Occipital lobe (tissue), 2 donors: ENCODE data around the gene CAPN7. TPM values are rescaled to one million over a fixed set of nuclear protein-coding genes. Genes with fewer than 3 reads are reported as not detected.
"Not testable (repeated sequence)": the region's sequence is repeated elsewhere in the genome, so short reads cannot be mapped to it uniquely, and the experiment has no call there.

Experiments used
- DNase-seq: peaks from one replicate; lab custom pipeline; 2025; lab: John Stamatoyannopoulos, UW
- total RNA-seq: library from RNA; depleted of rRNA; stranded (reverse); fragments of >200 nt; gene quantifications from one replicate; pipeline ENCODE4 v1.2.3, GENCODE V29; 2014

Gene CAPN7
- total RNA-seq, result 49.0 TPM

DNA sequence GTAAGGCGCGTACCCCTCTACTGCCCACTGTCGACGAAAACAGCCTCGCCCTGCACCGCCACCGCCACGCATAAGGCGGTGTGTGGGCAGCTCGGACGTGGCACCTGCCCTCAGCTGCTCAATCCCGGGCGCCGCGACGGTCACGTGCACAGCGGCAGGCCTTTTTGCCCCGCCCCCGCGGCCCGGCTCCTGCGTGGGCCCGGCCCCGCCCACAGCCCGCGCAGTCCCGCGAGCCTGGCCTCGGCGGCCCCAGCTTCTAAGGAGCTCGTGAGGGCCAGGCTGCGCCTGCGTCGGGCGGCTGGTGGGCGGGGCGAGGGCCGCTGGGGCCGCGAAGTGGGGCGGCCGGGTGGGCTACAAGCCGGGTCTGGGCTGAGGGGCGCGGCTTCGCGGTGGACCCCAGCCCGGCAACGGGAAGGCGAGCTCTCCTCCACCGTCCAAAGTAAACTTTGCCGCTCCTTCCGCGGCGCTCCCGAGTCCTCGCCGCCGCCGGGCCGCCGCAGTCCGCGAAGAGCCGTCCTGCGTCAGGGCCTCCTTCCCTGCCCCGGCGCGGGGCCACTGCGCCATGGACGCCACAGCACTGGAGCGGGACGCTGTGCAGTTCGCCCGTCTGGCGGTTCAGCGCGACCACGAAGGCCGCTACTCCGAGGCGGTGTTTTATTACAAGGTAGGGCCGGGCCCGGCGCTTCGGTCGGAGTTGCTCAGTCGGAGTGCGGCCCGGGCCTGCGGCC, at the start of gene CAPN7:
TSS of gene CAPN7 (plus strand) at position 313 of the 728 bp plus-strand sequence. CDS start at position 563, 250 bp downstream.
- DNase-seq, result no peak

DNA sequence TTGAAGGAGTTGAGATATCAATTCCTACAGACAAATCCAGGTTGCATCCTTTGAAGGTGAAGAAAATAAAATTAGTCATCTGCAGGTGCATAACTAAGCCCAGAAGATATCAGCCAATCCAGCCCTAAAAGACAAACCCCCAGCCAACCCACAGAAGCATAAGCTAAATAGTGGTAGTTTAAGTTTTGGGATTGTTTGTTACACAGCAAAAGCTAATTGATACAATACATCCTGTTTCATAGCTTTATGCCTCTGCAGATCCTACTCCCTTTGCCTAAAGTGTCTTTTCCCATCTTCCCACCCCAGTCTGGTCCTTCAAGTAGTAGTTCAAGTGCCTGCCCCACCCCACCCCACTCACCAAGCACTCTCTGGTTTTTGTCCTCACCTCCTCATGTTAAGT, 48.6 kb upstream of the CAPN7 start:
- no peak for DNase-seq

DNA sequence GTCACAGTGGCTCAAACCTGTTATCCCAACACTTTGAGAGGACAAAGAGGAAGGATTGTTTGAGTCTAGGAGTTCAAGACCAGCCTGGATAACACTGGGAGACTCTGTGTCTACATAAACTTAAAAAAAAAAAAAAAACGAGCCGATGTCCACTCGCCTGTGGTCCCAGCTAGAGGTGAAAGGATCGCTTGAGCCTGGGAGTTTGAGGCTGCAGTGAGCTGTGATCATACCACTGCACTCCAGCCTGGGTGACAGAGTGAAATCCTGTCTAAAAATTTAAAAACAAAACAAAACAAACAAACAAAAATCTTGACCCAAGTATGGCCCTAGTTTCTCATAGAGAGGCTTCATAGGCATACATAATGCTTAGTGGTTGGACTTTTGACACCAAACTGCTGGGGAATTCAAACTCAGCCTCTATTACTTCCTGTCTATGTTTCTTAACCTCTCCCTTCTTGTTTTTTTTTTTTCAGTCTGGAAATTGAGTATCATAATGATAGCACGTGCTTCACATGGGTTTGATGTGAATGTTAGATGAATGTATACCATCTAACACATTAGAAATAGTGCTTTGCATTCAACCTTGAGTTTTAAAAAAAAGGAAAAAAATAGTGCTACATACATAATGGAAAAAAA, 46.4 kb upstream of the CAPN7 start:
- DNase-seq, result no peak

DNA sequence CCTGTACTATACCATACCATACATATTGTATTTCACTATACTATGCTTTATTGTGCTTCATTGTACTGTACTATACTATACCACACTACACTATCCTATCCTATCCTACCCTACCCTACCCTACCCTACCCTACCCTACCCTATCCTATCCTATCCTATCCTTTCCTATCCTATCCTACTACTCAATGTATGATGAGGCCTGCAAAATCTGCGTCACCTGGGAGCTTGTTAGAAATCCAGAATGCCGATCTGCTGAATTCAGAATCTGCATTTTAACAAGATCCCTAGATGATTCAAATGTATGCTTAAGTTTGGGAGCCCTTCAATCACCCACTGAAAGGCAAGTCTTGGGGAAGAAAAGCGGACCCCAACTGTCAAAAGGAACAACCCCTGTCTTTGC, 45.4 kb upstream of the CAPN7 start:
- DNase-seq, result no peak

DNA sequence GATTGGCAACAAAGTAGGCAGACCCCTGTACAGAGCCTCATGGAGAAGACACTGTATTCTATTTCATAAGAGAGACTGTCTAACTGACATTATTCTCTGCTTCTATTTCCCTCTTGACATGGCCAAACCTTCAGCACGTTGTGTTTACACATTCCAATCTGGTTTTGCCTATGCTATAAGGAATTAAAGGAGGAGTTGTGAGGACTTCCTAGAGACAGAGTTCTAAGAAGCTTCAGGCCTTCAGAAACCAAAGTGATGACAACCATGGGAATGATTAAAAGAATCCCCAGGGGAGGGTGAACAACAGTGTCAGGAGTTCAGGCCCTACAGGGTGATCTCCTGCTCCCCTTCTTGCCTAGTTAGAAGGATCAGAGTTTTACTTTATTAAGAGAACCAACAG, 44.9 kb upstream of the CAPN7 start:
- DNase-seq, result no peak

DNA sequence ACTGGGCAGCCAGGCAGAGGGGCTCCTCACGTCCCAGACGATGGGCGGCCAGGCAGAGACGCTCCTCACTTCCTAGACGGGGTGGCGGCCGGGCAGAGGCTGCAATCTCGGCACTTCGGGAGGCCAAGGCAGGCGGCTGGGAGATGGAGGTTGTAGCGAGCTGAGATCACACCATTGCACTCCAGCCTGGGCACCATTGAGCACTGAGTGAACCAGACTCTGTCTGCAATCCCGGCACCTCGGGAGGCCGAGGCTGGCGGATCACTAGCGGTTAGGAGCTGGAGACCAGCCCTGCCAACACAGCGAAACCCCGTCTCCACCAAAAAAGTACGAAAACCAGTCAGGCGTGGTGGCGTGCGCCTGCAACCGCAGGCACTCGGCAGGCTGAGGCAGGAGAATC, 42.4 kb upstream of the CAPN7 start:
- not testable (repeated sequence) for DNase-seq

DNA sequence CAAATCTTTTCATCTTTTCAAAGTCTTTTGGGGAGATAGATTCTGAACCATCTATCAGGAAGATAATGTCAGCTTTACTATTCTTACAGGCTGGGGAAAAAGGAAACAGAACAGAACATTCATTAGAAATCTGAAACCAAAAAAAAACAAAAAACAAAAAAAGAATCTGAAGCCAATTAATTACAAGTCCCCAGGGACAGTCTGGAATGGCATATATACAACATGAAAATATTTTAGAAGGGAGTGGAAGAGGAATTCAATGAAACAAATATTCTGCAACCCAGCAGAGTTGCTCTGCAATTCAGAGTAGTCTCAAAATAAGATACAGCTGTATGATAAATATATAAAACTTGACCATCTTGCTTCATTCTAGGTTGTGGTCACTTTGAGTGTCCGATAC, 41.7 kb upstream of the CAPN7 start:
- DNase-seq, result no peak

DNA sequence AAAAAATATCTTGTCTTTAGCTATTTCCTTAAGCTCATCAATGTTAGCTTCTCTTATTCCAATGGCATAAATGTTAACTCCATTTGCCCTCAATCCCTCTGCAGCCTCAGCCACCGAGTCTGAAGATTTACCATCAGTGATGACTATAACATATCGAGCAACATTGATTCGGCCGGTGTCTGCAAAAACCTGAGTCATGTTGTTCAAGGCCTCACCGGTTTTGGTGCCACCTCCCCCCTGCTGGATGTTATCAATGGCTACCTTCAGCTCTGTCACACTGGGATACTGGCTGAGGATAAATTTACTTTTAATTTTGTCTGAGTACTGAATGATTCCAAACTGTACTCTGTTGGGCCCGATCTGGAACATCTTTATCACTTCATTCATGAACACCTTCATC, 41.0 kb upstream of the CAPN7 start:
- DNase-seq, result no peak

DNA sequence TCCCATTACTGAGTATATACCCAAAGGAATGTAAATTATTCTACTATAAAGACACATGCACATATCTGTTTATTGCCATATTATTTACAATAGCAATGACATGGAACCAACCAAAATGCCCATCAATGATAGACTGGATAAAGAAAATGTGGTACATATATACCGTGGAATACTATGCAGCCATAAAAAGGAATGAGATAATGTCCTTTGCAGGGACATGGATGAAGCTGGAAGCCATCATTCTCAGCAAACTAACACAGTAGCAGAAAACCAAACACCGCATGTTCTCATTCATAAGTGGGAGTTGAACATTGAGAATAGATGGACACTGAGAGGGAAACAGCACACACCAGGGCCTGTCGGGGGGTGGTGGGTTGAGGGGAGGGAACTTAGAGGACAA, 39.7 kb upstream of the CAPN7 start:
- DNase-seq, result not testable (repeated sequence)

DNA sequence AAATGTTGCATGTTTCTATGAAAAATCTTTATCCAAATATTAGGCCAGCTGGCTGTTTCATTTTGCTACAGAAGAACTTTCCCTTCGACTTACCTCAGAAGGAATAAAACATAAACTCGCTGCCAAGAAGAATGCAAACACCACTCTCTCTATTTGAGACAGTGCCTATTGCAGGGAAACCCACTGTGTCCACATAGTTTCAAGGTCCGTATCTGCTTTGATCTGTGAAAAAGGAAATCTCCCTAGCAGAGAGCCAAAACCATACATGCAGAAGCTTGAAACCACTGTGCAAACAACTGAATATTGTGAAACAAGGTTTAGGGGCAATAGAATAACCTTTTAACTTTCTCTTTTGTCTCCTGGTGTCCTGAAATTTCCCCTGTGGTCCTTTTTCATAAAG, 35.0 kb upstream of the CAPN7 start:
- no peak for DNase-seq

DNA sequence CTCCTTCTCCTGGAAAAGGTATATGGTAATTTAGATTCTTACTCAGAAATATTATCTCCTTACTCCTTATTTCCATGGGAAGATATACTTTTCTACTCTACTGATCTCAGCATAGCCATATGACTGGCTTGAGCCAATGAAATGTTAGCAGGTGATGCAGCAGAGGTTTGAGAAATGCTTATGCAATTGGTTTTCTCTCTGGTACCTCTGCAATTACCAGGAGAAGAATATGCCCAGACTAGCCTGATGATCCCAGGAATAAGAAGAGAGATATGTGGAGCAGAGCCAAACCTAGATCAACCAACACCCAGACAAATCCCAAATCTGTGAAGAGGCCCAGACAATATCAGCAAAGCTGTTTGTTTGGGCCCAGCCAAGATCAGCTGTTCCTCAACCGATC, 33.2 kb upstream of the CAPN7 start:
- DNase-seq, result no peak

DNA sequence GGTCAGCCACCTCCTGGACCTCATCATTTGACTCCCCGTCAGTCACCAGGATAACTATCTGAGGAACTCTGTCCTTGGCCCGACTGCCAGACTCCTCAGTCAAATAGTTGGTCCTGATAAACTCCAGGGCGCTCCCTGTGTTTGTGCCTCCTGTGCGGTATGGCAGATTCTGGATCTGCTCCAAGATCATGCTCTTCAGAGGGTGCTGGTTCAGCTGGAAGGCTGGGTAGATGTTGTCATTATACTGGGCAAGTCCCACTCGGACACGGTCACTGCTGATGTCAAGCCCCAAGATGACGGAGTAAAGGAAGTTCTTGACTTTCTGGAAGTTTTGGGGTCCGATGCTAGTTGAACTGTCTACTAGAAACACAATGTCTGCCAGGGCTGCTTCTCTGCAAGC, 31.1 kb upstream of the CAPN7 start:
- no peak for DNase-seq

DNA sequence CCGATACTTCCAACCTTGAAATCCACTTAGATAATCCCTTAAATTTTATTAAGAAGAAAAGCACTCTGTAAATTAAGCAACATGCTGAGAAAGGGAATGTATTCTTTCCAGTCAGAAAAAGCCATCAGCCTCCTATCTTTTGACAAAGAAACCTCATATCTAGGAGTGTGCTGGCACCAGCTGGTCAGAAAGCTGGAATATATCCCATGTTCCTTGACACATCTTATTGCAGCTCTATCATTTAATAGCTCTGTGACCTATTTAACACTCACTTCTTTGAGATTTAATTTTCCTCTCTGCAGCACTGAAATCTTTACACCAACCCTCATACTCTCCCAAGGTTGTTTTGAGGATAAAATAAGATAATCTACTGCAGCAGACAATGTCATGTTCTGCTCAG, 30.4 kb upstream of the CAPN7 start:
- DNase-seq, result no peak

DNA sequence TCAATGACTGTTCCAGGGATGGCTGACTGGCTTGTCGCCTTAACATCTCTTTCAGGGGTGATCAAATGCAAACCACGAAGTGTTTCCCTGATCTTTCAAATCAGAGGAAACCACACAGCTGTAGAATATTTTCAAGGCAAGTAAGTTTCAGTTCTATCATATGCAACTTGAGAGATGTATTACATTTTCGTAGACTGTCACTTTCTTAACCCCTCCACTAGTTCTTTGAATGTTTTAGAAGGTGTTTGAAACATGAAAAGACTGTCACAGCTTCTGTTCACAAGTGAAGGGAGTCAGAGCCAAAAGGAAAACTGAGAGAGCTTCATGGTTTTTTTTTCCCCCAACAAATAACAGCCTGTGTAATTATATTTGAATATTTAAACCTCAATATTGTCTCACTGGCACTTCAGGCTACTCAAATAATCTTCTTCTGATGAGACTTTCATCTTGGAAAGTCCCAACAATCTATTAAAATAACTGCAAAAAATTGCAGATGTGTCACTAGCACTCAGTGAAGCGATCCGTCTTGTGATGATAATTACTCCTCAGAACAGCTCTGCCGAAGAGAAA, 25.9 kb upstream of the CAPN7 start:
- no peak for DNase-seq

DNA sequence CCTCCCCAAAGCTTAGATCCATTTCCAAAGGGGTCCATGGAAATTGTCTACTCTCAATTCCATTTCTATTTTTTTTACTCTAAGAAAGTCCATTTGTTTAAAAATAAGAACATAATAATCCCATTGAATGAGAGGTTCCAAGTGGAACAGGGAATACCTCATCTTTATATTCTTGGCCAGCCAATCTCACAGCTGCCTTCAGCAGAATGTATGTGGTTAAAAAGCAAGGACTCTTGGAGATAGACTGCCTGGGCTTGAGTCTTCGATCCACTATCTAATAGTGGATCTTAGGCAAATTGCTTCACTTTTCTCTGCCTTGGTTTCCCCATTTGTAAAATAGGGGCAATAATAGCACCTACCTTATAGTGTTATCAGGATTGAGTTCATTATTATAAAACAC, 24.5 kb upstream of the CAPN7 start:
- no peak for DNase-seq

DNA sequence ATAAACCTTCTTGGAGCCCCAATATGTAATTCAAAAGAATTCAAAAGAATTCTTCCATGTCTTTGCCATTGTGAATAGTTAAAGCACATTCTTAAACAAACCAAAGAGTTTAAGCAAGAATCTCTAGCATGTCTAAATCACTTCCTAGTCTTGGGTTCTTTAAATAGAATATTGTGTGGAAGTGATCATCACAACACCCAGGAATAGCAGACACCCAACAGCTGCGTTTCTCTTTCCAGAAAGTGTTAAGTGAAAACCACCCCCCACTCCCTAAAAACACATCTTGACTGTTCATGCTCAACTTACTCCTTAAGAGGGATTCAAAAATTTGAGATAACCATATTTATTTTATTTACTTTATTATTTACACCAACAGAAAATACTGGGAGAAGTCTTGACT, 24.1 kb upstream of the CAPN7 start:
- no peak for DNase-seq

DNA sequence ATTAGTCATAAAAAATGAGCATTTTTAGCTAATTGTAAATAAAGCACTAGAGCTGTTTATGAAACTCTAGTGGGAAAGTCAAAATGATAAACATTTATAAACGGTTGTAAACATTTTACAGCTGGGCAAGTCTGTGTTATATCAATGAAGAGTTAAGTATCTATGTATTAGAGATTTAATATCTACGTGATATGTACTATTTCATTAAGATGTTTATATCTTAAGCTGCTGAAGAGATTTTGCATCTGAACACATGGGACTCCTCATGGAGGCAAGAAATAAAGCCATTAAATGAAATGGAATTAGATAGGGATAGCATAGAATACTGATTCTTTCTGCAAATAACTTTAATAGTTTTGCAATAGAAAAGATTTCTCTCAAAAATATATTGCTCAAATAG, 23.0 kb upstream of the CAPN7 start:
- no peak for DNase-seq

DNA sequence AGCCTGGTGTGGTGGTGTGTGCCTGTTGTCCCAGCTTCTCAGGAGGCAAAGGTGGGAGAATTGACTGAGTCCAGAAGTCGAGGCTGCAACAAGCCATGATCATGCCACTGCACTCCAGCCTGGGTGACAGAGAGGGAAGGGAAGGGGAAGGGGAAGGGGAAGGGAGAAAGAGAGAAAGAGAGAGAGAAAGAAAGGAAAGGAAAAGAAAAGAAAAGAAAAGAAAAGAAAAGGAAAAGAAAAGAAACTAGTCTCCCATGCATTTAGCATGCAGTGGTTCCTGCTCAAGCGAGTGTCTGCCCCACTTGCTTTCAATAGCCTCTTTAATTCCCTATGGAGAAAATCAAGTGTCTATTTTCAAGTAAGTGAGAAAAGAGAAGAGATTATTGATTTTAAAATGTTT, 20.6 kb upstream of the CAPN7 start:
- no peak for DNase-seq

DNA sequence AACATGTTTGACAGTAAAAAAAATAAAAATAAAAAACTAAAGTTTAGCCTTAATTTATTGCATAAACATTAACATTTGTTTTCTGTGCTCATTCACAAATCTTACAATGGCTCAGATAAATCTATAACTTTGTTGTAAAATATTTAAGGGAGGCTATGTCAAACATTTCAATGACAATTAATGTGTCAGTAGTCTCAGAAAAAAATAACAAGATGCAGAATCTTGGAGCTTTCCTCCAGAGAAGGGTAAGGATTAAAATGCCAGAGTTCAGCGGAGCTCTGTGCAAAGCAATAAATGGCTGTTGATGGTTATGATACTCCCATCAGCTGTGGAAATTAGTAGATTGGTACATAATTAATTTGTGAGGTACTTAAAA, 20.0 kb upstream of the CAPN7 start:
- no peak for DNase-seq

DNA sequence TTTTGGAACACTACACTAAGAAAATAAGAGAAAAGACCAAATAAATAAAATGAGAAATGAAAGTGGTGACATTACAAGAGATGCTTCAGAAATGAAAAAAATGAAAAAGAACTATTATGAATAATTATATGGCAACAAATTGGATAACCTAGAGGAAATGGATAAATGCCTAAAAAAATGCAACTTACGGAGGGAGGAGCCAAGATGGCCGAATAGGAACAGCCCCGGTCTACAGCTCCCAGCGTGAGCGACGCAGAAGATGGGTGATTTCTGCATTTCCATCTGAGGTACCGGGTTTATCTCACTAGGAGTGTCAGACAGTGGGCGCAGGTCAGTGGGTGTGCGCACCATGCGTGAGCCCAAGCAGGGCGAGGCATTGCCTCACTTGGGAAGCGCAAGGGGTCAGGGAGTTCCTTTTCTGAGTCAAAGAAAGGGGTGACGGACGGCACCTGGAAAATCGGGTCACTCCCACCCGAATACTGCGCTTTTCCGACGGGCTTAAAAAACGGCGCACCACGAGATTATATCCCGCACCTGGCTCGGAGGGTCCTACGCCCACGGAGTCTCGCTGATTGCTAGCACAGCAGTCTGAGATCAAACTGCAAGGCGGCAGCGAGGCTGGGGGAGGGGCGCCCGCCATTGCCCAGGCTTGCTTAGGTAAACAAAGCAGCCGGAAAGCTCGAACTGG, 19.4 kb upstream of the CAPN7 start:
- DNase-seq, result not testable (repeated sequence)

DNA sequence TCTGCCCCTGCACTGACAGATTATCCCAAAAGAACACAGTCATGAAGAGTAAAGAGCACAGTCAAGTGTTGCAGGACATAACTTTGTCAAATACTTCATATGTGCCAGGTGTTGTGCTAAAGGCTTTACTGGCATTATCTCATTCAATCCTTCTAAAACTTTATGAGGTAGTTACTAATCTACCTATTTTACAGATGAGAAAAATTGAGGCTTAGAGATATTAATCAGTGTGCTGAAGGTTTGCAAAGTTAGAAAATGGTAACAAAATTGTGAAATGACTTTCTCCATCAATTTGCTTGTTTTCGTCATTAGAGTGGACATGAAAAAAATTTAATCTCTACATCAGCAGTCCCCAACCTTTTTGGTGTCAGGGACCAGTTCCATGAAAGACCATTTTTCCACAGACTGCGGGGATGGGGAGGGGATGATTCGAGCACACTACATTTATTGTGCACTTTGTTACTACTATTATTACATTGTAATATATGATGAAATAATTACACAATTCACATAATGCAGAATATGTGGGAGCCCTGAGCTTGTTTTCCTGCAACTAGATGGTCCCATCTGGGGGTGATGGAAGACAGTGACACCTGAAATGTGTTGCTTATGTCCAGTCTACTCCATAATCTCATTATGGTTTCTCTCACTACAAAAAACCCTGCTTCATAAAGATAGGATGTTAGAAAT, 8.6 kb upstream of the CAPN7 start:
- DNase-seq, result no peak

DNA sequence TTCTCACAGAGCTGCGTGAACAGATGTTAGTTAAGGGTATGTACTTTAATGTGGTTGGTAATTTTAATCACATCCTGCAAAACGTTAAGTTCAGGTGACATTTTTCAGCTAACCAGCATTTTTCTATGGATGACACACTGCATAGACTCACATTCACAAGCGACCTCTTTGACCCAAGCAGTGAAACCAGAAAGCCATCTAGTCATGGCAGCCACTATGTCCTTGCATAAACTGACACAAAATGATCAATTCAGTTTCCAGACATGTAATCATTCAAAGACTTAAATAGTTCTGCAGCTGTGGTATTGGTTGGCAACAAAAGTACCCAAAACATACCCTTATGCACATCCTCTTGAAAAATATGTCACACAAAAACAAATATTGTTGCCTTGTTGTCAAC, 7.4 kb upstream of the CAPN7 start:
- DNase-seq, result no peak
